Lung (tissue), 12 donors: Measurements from ENCODE around the gene SRBD1. TPM values are rescaled to one million over a fixed set of nuclear protein-coding genes. Genes with fewer than 3 reads are reported as not detected.

ENCODE experiments used
- ATAC-seq: fragments of 200-7000 bp; cut with Tn5 transposase; one replicate; pipeline ENCODE4 v1.9.1; 2020; ENCODE audit warnings: moderate number of reproducible peaks; ENCODE audit not compliant: insufficient read depth, low FRiP score
- DNase-seq, 3 donors: peaks; one replicate each; pipeline ENCODE4 v3.0.0-alpha.2; 2013 to 2017
- H3K27ac ChIP-seq, 2 donors: one replicate each; pipeline ENCODE4 v1.5.1; 2013; ENCODE audit warnings: mild to moderate bottlenecking in 2 of 2, moderate library complexity in 2 of 2, control low read depth in 1 of 2, inconsistent platforms in 1 of 2, low read depth in 1 of 2, low read length in 1 of 2
- H3K27me3 ChIP-seq, 3 donors: one replicate each; pipeline ENCODE4 v1.5.1; 2013; ENCODE audit warnings: low read length in 2 of 3; ENCODE audit not compliant: control insufficient read depth in 3 of 3, insufficient read depth in 3 of 3
- H3K36me3 ChIP-seq, 4 donors: one replicate each; pipeline ENCODE4 v1.5.1; 2013; ENCODE audit warnings: low read length in 4 of 4, mild to moderate bottlenecking in 1 of 4, moderate library complexity in 1 of 4; ENCODE audit not compliant: control insufficient read depth in 4 of 4, insufficient read depth in 4 of 4
- H3K4me1 ChIP-seq, 5 donors: one replicate each; pipeline ENCODE4 v1.5.1; 2013; ENCODE audit warnings: low read length in 5 of 5, mild to moderate bottlenecking in 2 of 5, moderate library complexity in 1 of 5; ENCODE audit not compliant: control insufficient read depth in 5 of 5, insufficient read depth in 5 of 5
- H3K4me3 ChIP-seq: one replicate; pipeline ENCODE4 v1.5.1; 2013; ENCODE audit warnings: mild to moderate bottlenecking, control low read depth, moderate library complexity
- H3K9ac ChIP-seq, 2 donors: one replicate each; pipeline ENCODE4 v1.5.1; 2013; ENCODE audit warnings: low read length in 2 of 2, control low read depth in 1 of 2; ENCODE audit not compliant: insufficient read depth in 1 of 2
- H3K9me3 ChIP-seq, 4 donors: one replicate each; pipeline ENCODE4 v1.5.1; 2013; ENCODE audit warnings: low read length in 3 of 4, mild to moderate bottlenecking in 1 of 4, moderate library complexity in 1 of 4; ENCODE audit not compliant: control insufficient read depth in 4 of 4, insufficient read depth in 3 of 4
- CTCF ChIP-seq: IDR thresholded peaks from 2 replicates; pipeline ENCODE4 v1.5.1; 2012; ENCODE audit warnings: mild to moderate bottlenecking; ENCODE audit errors: control extremely low read depth, extremely low read depth
- WGBS, 2 donors: extraction: QIAGEN DNeasy Blood & Tissue Kit; methylation state at CpG; one replicate each; pipeline ENCODE4 v1.1.7; 2013; 5-methylcytosine and 5-hydroxymethylcytosine counted together
- polyA plus RNA-seq, 2 donors: library from polyadenylated mRNA; stranded (reverse); fragments of 200-250 nt; gene quantifications; one replicate each; pipeline ENCODE4 v1.2.1, GENCODE V29; 2013
- total RNA-seq, 2 donors: library from RNA; depleted of rRNA in 1 of 2; stranded (reverse); fragments of >200 nt in 1 of 2; gene quantifications; one replicate each; pipeline ENCODE4 v1.2.1, GENCODE V29; 2014 to 2021
- donor health status: control.
- donor health status: control.
- donor health status: Bipolar disorder and iron deficiency.
- donor health status: healthy.
- donor health status: DM: yes; HTN: yes; CAD: no.

Gene SRBD1
- total and polyA plus RNA-seq, 4 donors, result 5.6 to 30.6 (median 11.5) TPM

GRCh38 chr2:45505138-45505537 is 105.9 kb downstream of the SRBD1 start:
- Histone ChIP-seq H3K36me3 (no peaks in the 10 kb centered on the region), H3K9me3 (peaks cover 0 to 4% (median 0%) of the 10 kb centered on the region in 4 donors), H3K4me1 (peaks cover 0 to 3% (median 0%) of the 10 kb centered on the region in 5 donors), H3K9ac (no peak overlapping the region), H3K27me3 (no peaks in the 10 kb centered on the region), H3K27ac (no peak overlapping the region), H3K4me3 (no peak overlapping the region)
- no peak for ATAC-seq
- TF ChIP-seq CTCF, result no peak
- no peak for DNase-seq
- WGBS, 2 donors, result 94 to 97% methylated on average over 1 of the region's 1 CpG

- DNase-seq (no peak), ATAC-seq (no peak)
- no peak overlapping the region for H3K4me3 ChIP-seq
- no peaks in the 10 kb centered on the region for H3K27me3 ChIP-seq
- no peak for TF ChIP-seq CTCF
- WGBS, 2 donors, result 71 to 85% methylated on average over 1 of the region's 1 CpG
- H3K4me1 ChIP-seq, result peaks cover 0 to 2% (median 0%) of the 10 kb centered on the region in 5 donors
- H3K9ac ChIP-seq, result no peak overlapping the region
- peaks cover 0 to 4% (median 0%) of the 10 kb centered on the region in 4 donors for H3K9me3 ChIP-seq
- H3K27ac ChIP-seq, result no peak overlapping the region
- H3K36me3 ChIP-seq, result no peaks in the 10 kb centered on the region
These were observed 112.2 kb downstream of the SRBD1 start for GRCh38 chr2:45498661-45499550.

DNA sequence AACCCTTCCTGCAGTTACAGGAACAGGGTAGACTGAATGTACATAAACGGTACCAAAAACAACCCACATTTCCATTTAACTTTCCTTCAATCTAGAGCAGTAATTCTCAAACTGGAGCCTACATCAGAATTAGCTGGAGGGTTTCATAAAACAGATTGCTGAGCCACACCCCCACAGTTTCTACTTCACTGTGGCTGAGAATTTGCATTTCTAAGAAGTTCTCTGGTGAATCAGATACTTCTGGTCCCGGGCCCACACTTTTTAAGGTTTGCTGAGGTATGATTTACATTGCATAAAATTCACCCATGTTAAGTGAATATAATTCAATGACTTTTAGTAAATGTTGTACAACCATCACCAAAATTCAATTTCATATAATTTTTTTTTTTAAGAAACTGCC is 113.7 kb downstream of the SRBD1 start:
- WGBS, 2 donors, result 65 to 86% methylated on average over 2 of the region's 2 CpGs
- no peak for TF ChIP-seq CTCF

More for the DNA sequence above, 113.7 kb downstream of the SRBD1 start:
- H3K27ac ChIP-seq, result no peak overlapping the region
- no peaks in the 10 kb centered on the region for H3K36me3 ChIP-seq
- H3K4me1 ChIP-seq, result peaks cover 0 to 2% (median 0%) of the 10 kb centered on the region in 5 donors
- no peak for DNase-seq
- H3K9ac ChIP-seq, result no peak overlapping the region
- H3K27me3 ChIP-seq, result no peaks in the 10 kb centered on the region
- peaks cover 0 to 4% (median 0%) of the 10 kb centered on the region in 4 donors for H3K9me3 ChIP-seq
- no peak overlapping the region for H3K4me3 ChIP-seq
- no peak for ATAC-seq
